GM23338 (cell line): Measurements from ENCODE around the gene MCM7. TPM values are rescaled to one million over a fixed set of nuclear protein-coding genes. Genes with fewer than 3 reads are reported as not detected.

Experiments used
- ATAC-seq: fragments of 200-7000 bp; cut with Tn5 transposase; 3 replicates; pipeline ENCODE4 v1.9.1; 2020
- DNase-seq: peaks from one replicate; pipeline ENCODE4 v3.0.0-alpha.2; 2015; ENCODE audit warnings: low spot score
- H2AFZ ChIP-seq: fragments of 200-600 bp; sonication (generic); 2 replicates; pipeline ENCODE4 v1.8.0; 2016; ENCODE audit warnings: antibody characterized with exemption, mild to moderate bottlenecking, moderate library complexity
- H3F3A ChIP-seq: fragments of 200-600 bp; sonication (generic); replicated peaks from 2 replicates; pipeline ENCODE4 v1.8.0; 2017; ENCODE audit warnings: antibody characterized with exemption, mixed run types, low read depth
- H3K27ac ChIP-seq: fragments of 200-600 bp; sonication (generic); 2 replicates; pipeline ENCODE4 v1.6.1; 2016; ENCODE audit warnings: low read depth
- H3K27me3 ChIP-seq: fragments of 200-600 bp; sonication (generic); 2 replicates; pipeline ENCODE4 v1.8.0; 2016; ENCODE audit warnings: mild to moderate bottlenecking, mixed run types, moderate library complexity; ENCODE audit not compliant: insufficient read depth
- H3K36me3 ChIP-seq: fragments of 200-600 bp; sonication (generic); 2 replicates; pipeline ENCODE4 v1.8.0; 2016; ENCODE audit warnings: mild to moderate bottlenecking; ENCODE audit not compliant: insufficient read depth
- H3K4me1 ChIP-seq: fragments of 200-600 bp; sonication (generic); 2 replicates; pipeline ENCODE4 v1.8.0; 2016; ENCODE audit warnings: mild to moderate bottlenecking, moderate library complexity; ENCODE audit not compliant: insufficient read depth
- H3K4me2 ChIP-seq: fragments of 200-600 bp; sonication (generic); 2 replicates; pipeline ENCODE4 v1.7.1; 2017; ENCODE audit warnings: mixed run types
- H3K4me3 ChIP-seq: fragments of 200-600 bp; sonication (generic); 2 replicates; pipeline ENCODE4 v1.6.1; 2016; ENCODE audit warnings: mixed run types
- H3K79me2 ChIP-seq: fragments of 200-600 bp; sonication (generic); replicated peaks from 2 replicates; pipeline ENCODE4 v1.8.0; 2017; ENCODE audit warnings: mild to moderate bottlenecking; ENCODE audit not compliant: insufficient read depth
- H3K9me2 ChIP-seq: fragments of 200-600 bp; sonication (generic); 2 replicates; pipeline ENCODE4 v1.8.0; 2017; ENCODE audit not compliant: insufficient read depth
- H4K20me1 ChIP-seq: fragments of 200-600 bp; sonication (generic); replicated peaks from 2 replicates; pipeline ENCODE4 v1.8.0; 2017; ENCODE audit warnings: mild to moderate bottlenecking; ENCODE audit not compliant: insufficient read depth
- H3K27ac Mint-ChIP-seq: 2 replicates; pipeline ENCODE4 v1.8.0; 2020; ENCODE audit warnings: inconsistent platforms, mild to moderate bottlenecking, moderate library complexity, mixed read lengths
- H3K27me3 Mint-ChIP-seq: 3 replicates; pipeline ENCODE4 v1.8.0; 2022; ENCODE audit warnings: low read depth, mild to moderate bottlenecking, moderate library complexity, mixed read lengths, inconsistent platforms; ENCODE audit not compliant: insufficient read depth, poor library complexity
- H3K36me3 Mint-ChIP-seq: 3 replicates; pipeline ENCODE4 v1.8.0; 2021; ENCODE audit warnings: low read depth, mild to moderate bottlenecking, inconsistent platforms, moderate library complexity, mixed read lengths
- H3K4me1 Mint-ChIP-seq: 3 replicates; pipeline ENCODE4 v1.8.0; 2020; ENCODE audit warnings: mild to moderate bottlenecking, inconsistent platforms, mixed read lengths
- H3K4me3 Mint-ChIP-seq: 3 replicates; pipeline ENCODE4 v1.8.0; 2021; ENCODE audit warnings: moderate library complexity, mild to moderate bottlenecking, inconsistent platforms, mixed read lengths
- H3K9me3 Mint-ChIP-seq: 3 replicates; pipeline ENCODE4 v1.8.0; 2020; ENCODE audit warnings: moderate library complexity, mild to moderate bottlenecking, inconsistent platforms, mixed read lengths
- CREB1 ChIP-seq: fragments of 250-450 bp; sonication (Bioruptor Pico); IDR thresholded peaks from 2 replicates; pipeline ENCODE4 v1.5.0; 2020; ENCODE audit warnings: low read depth, mild to moderate bottlenecking, moderate library complexity
- CTCF ChIP-seq, 2 experiments: fragments of 200-600 bp in 1 of 2; sonication (generic) in 1 of 2; conservative IDR thresholded peaks; 2 replicates each; pipeline versions ENCODE4 v1.5.1 to v1.6.1; 2016 to 2017; ENCODE audit warnings: antibody characterized with exemption in 2 of 2, low read depth in 2 of 2, mild to moderate bottlenecking in 2 of 2, moderate library complexity in 1 of 2
- ETS1 ChIP-seq: IDR thresholded peaks from 2 replicates; pipeline ENCODE4 v1.6.1; 2016; ENCODE audit warnings: antibody characterized with exemption
- EZH2 ChIP-seq: fragments of 200-600 bp; sonication (generic); IDR thresholded peaks from one replicate; pipeline ENCODE4 v1.8.0; 2017; ENCODE audit warnings: antibody characterized with exemption, mild to moderate bottlenecking, low read depth; ENCODE audit not compliant: unreplicated experiment
- EZH2phosphoT487 ChIP-seq: fragments of 200-600 bp; sonication (generic); IDR thresholded peaks from one replicate; pipeline ENCODE4 v1.8.1; 2018; ENCODE audit warnings: antibody characterized with exemption; ENCODE audit not compliant: unreplicated experiment
- JUNB ChIP-seq: IDR thresholded peaks from one replicate; pipeline ENCODE4 v1.6.1; 2016; ENCODE audit warnings: antibody characterized with exemption; ENCODE audit not compliant: unreplicated experiment
- NANOG ChIP-seq: IDR thresholded peaks from 2 replicates; pipeline ENCODE4 v1.6.1; 2016; ENCODE audit warnings: antibody characterized with exemption, borderline replicate concordance
- POLR2AphosphoS5 ChIP-seq: IDR thresholded peaks from 2 replicates; pipeline ENCODE4 v1.6.1; 2016; ENCODE audit warnings: antibody characterized with exemption, low read depth
- REST ChIP-seq: IDR thresholded peaks from one replicate; pipeline ENCODE4 v1.6.1; 2018; ENCODE audit warnings: antibody characterized with exemption; ENCODE audit not compliant: unreplicated experiment
- STAT1 ChIP-seq: IDR thresholded peaks from one replicate; pipeline ENCODE4 v1.6.1; 2016; ENCODE audit warnings: antibody characterized with exemption; ENCODE audit not compliant: unreplicated experiment
- ZNF114 ChIP-seq: fragments of 250-450 bp; sonication (Bioruptor Pico); IDR thresholded peaks from 2 replicates; pipeline ENCODE4 v1.5.0; 2020; ENCODE audit warnings: mild to moderate bottlenecking, moderate library complexity
- ZNF331 ChIP-seq: fragments of 250-450 bp; sonication (Bioruptor Pico); IDR thresholded peaks from 2 replicates; pipeline ENCODE4 v1.5.0; 2020; ENCODE audit warnings: low read depth, mild to moderate bottlenecking, moderate library complexity
- polyA plus RNA-seq: library from polyadenylated mRNA; unstranded; fragments of >200 nt; fragmentation: Nextera tagmentation; extraction: Ambion mirVana; gene quantifications from 2 replicates; pipeline ENCODE4 v1.2.1, GENCODE V29; 2016
- total RNA-seq: library from RNA; depleted of rRNA; stranded (reverse); fragments of >200 nt; shearing (Covaris generic); gene quantifications from 2 replicates; pipeline ENCODE4 v1.2.3, GENCODE V29; 2014
- TF ChIP-seq, protein P1 (sequence below): fragments of 250-450 bp; sonication (Bioruptor Pico); IDR thresholded peaks from 2 replicates; pipeline ENCODE4 v1.5.0; 2020; ENCODE audit warnings: mild to moderate bottlenecking, moderate library complexity

MCM7 gene
- total and polyA plus RNA-seq, 2 experiments from 2014 or later: 140 to 285 TPM

GRCh38 chr7:100098913-100099312, 2.3 kb downstream of the MCM7 start:
- TF ChIP-seq NANOG (no peak), JUNB (no peak), EZH2phosphoT487 (no peak), CREB1 (CRISPR knock-in tag) (no peak), STAT1 (no peak), CTCF (conservative IDR thresholded peaks at IDR 0.05; ENCODE audit: low read depth in 2 of 2) (no peak), ZNF331 (CRISPR knock-in tag) (no peak), ETS1 (no peak), POLR2AphosphoS5 (no peak), REST (no peak), ZNF114 (CRISPR knock-in tag) (no peak), EZH2 (no peak)
- TF ChIP-seq, protein P1, sequence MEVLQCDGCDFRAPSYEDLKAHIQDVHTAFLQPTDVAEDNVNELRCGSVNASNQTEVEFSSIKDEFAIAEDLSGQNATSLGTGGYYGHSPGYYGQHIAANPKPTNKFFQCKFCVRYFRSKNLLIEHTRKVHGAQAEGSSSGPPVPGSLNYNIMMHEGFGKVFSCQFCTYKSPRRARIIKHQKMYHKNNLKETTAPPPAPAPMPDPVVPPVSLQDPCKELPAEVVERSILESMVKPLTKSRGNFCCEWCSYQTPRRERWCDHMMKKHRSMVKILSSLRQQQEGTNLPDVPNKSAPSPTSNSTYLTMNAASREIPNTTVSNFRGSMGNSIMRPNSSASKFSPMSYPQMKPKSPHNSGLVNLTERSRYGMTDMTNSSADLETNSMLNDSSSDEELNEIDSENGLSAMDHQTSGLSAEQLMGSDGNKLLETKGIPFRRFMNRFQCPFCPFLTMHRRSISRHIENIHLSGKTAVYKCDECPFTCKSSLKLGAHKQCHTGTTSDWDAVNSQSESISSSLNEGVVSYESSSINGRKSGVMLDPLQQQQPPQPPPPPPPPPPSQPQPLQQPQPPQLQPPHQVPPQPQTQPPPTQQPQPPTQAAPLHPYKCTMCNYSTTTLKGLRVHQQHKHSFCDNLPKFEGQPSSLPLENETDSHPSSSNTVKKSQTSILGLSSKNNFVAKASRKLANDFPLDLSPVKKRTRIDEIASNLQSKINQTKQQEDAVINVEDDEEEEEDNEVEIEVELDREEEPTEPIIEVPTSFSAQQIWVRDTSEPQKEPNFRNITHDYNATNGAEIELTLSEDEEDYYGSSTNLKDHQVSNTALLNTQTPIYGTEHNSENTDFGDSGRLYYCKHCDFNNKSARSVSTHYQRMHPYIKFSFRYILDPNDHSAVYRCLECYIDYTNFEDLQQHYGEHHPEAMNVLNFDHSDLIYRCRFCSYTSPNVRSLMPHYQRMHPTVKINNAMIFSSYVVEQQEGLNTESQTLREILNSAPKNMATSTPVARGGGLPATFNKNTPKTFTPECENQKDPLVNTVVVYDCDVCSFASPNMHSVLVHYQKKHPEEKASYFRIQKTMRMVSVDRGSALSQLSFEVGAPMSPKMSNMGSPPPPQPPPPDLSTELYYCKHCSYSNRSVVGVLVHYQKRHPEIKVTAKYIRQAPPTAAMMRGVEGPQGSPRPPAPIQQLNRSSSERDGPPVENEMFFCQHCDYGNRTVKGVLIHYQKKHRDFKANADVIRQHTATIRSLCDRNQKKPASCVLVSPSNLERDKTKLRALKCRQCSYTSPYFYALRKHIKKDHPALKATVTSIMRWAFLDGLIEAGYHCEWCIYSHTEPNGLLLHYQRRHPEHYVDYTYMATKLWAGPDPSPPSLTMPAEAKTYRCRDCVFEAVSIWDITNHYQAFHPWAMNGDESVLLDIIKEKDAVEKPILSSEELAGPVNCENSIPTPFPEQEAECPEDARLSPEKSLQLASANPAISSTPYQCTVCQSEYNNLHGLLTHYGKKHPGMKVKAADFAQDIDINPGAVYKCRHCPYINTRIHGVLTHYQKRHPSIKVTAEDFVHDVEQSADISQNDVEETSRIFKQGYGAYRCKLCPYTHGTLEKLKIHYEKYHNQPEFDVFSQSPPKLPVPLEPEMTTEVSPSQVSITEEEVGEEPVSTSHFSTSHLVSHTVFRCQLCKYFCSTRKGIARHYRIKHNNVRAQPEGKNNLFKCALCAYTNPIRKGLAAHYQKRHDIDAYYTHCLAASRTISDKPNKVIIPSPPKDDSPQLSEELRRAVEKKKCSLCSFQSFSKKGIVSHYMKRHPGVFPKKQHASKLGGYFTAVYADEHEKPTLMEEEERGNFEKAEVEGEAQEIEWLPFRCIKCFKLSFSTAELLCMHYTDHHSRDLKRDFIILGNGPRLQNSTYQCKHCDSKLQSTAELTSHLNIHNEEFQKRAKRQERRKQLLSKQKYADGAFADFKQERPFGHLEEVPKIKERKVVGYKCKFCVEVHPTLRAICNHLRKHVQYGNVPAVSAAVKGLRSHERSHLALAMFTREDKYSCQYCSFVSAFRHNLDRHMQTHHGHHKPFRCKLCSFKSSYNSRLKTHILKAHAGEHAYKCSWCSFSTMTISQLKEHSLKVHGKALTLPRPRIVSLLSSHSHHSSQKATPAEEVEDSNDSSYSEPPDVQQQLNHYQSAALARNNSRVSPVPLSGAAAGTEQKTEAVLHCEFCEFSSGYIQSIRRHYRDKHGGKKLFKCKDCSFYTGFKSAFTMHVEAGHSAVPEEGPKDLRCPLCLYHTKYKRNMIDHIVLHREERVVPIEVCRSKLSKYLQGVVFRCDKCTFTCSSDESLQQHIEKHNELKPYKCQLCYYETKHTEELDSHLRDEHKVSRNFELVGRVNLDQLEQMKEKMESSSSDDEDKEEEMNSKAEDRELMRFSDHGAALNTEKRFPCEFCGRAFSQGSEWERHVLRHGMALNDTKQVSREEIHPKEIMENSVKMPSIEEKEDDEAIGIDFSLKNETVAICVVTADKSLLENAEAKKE: no peak
- H3K36me3 Mint-ChIP-seq: peaks cover 86% of the 10 kb centered on the region
- Histone ChIP-seq H2AFZ (no peak overlapping the region), H3K79me2 (peaks cover 60% of the 10 kb centered on the region), H3K4me2 (no peak overlapping the region), H3K9me2 (no peaks in the 10 kb centered on the region), H3F3A (peaks cover 68% of the 10 kb centered on the region), H3K36me3 (peaks cover 62% of the 10 kb centered on the region), H3K4me3 (peak overlapping the region; percentile 100; the same call in 1 of the 2 replicates), H3K27me3 (no peaks in the 10 kb centered on the region), H3K27ac (peak overlapping the region; percentile 100), H4K20me1 (peaks cover 53% of the 10 kb centered on the region), H3K4me1 (peaks cover 13% of the 10 kb centered on the region)
- H3K4me1 Mint-ChIP-seq: peaks cover 41% of the 10 kb centered on the region
- peak overlapping the region; percentile 95 for H3K4me3 Mint-ChIP-seq
- no peak for DNase-seq
- no peak for ATAC-seq
- H3K27me3 Mint-ChIP-seq: peaks cover 49% of the 10 kb centered on the region
- H3K9me3 Mint-ChIP-seq: peaks cover 5% of the 10 kb centered on the region; the same call in 2 of the 3 replicates
- peak overlapping the region; percentile 98 for H3K27ac Mint-ChIP-seq
